ENCODE measurements around the gene ANKRD30A. TPM values are rescaled to one million over a fixed set of nuclear protein-coding genes. Genes with fewer than 3 reads are reported as not detected.
"Not testable (repeated sequence)": the region's sequence is repeated elsewhere in the genome, so short reads cannot be mapped to it uniquely, and the experiment has no call there.

The ANKRD30A gene
- polyA plus RNA-seq, 1 experiment = not detected

DNA sequence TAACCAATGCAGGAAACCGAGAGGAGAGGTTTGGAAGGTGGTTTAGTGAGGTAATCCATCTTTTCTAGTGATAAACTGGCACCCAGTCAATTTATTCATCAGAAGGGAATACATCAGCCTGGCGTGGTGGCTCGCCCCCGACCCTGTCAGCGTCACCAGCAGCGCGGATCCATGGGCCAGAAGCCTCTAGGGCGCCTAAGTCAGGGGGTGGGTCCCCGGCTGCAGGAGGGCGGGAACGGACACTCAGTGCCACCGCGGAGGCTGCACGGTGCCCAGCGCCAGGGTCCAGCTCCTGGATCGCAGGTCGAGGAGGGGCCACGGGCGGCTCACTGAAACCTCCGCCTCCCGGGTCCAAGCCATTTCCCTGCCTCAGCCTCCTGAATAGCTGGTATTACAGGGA, 866 bp upstream of the ANKRD30A start:
- H3K27ac ChIP-seq (ENCODE audit: low read depth, low read length) = no peak overlapping the region
- CTCF ChIA-PET = no interaction called here
- H3K4me3 ChIP-seq (ENCODE audit: low read depth, low read length) = no peak overlapping the region
- TF ChIP-seq, protein P1, sequence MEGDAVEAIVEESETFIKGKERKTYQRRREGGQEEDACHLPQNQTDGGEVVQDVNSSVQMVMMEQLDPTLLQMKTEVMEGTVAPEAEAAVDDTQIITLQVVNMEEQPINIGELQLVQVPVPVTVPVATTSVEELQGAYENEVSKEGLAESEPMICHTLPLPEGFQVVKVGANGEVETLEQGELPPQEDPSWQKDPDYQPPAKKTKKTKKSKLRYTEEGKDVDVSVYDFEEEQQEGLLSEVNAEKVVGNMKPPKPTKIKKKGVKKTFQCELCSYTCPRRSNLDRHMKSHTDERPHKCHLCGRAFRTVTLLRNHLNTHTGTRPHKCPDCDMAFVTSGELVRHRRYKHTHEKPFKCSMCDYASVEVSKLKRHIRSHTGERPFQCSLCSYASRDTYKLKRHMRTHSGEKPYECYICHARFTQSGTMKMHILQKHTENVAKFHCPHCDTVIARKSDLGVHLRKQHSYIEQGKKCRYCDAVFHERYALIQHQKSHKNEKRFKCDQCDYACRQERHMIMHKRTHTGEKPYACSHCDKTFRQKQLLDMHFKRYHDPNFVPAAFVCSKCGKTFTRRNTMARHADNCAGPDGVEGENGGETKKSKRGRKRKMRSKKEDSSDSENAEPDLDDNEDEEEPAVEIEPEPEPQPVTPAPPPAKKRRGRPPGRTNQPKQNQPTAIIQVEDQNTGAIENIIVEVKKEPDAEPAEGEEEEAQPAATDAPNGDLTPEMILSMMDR (IDR thresholded peaks at IDR 0.05; ENCODE audit: low read depth, low read length) = no peak
- H3K9me3 ChIP-seq (ENCODE audit: control insufficient read depth, insufficient read depth, low read length) = peaks cover 36% of the 10 kb centered on the region
- DNase-seq (ENCODE audit: low read depth, low spot score) = no peak
- H3K27me3 ChIP-seq (ENCODE audit: control insufficient read depth, insufficient read depth, low read length) = no peaks in the 10 kb centered on the region
- POLR2A ChIA-PET = no interaction called here

DNA sequence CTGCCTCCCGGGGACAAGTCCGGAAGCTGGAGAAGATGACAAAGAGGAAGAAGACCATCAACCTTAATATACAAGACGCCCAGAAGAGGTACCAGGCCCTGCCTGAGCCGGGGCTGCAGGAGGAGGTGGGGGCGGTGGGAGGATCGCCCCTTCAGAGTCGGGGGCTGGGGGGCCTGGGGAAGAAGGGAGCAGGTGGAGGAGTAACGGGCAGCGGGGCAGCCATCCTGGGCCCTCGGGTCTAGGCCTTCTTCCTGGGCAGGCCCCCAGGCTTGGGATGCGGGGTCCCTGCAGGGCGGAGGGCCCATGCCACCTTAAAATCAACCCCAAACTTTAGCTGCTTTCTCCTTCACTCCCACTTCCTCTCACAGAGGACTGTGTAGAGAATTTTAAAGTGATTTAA, 523 bp downstream of the ANKRD30A start:
- Histone ChIP-seq H3K27ac (ENCODE audit: low read depth, low read length) (no peak overlapping the region), H3K4me3 (ENCODE audit: low read depth, low read length) (no peak overlapping the region), H3K9me3 (ENCODE audit: control insufficient read depth, insufficient read depth, low read length) (peaks cover 31% of the 10 kb centered on the region), H3K27me3 (ENCODE audit: control insufficient read depth, insufficient read depth, low read length) (no peaks in the 10 kb centered on the region)
- TF ChIP-seq, protein P1 (IDR thresholded peaks at IDR 0.05; ENCODE audit: low read depth, low read length) = no peak
- CTCF ChIA-PET = no interaction called here
- no peak for DNase-seq (ENCODE audit: low read depth, low spot score)
- POLR2A ChIA-PET = no interaction called here

DNA sequence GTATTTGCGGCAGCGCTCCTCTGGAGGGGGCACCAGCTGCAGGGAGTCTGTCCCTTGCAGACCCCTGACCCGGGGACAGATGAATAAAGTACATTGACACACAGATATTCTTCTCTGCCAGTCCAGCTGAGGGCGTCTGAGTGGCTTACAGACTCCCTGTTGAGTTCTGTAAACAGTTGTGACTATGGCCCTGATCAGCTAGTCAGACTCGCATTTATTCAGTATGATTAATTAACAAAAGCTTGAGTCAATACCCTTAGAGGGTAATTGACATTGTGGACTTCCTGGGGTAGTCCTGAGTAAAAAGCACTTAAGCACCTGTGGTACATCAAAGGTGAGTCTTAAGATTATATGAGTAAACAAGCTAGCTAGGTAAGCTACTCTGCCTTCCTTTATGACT, 21.0 kb downstream of the ANKRD30A start:
- CTCF ChIA-PET = no interaction called here
- TF ChIP-seq, protein P1 (IDR thresholded peaks at IDR 0.05; ENCODE audit: low read depth, low read length) = no peak

DNA sequence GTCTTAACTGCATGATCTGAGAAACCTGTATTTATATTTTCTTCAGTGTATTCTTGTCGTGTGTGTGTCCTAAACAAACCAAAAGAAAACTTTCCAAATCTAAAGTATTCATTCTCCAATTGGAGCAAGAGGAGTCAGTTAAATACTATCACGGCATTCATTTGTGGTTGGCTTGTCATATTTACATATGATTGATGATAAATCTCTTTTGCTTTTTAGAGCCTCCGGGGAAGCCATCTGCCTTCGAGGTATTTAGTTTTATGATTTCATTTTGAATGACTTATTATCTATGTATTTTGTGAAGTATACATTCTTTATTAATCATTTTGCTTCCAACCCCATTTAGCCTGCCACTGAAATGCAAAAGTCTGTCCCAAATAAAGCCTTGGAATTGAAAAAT, 37.0 kb downstream of the ANKRD30A start:
- H3K27me3 ChIP-seq (ENCODE audit: control insufficient read depth, insufficient read depth, low read length); H3K4me3 ChIP-seq (ENCODE audit: low read depth, low read length); POLR2A ChIA-PET; CTCF ChIA-PET; DNase-seq (ENCODE audit: low read depth, low spot score); H3K9me3 ChIP-seq (ENCODE audit: control insufficient read depth, insufficient read depth, low read length); H3K27ac ChIP-seq (ENCODE audit: low read depth, low read length): not testable (repeated sequence)

More for the DNA sequence above, 21.0 kb downstream of the ANKRD30A start:
- Histone ChIP-seq H3K4me3 (ENCODE audit: low read depth, low read length) (no peak overlapping the region), H3K9me3 (ENCODE audit: control insufficient read depth, insufficient read depth, low read length) (peaks cover 3% of the 10 kb centered on the region; the same call in 1 of the 2 replicates), H3K27ac (ENCODE audit: low read depth, low read length) (no peak overlapping the region), H3K27me3 (ENCODE audit: control insufficient read depth, insufficient read depth, low read length) (no peaks in the 10 kb centered on the region)
- no peak for DNase-seq (ENCODE audit: low read depth, low spot score)
- POLR2A ChIA-PET = no interaction called here

GRCh38 chr10:37171945-37172344, 46.5 kb downstream of the ANKRD30A start:
- H3K27me3 ChIP-seq (ENCODE audit: control insufficient read depth, insufficient read depth, low read length); H3K4me3 ChIP-seq (ENCODE audit: low read depth, low read length); CTCF ChIA-PET; H3K9me3 ChIP-seq (ENCODE audit: control insufficient read depth, insufficient read depth, low read length); DNase-seq (ENCODE audit: low read depth, low spot score); POLR2A ChIA-PET; H3K27ac ChIP-seq (ENCODE audit: low read depth, low read length): not testable (repeated sequence)

- DNase-seq (ENCODE audit: low read depth, low spot score); POLR2A ChIA-PET; H3K9me3 ChIP-seq (ENCODE audit: control insufficient read depth, insufficient read depth, low read length); CTCF ChIA-PET; H3K27ac ChIP-seq (ENCODE audit: low read depth, low read length); H3K4me3 ChIP-seq (ENCODE audit: low read depth, low read length); H3K27me3 ChIP-seq (ENCODE audit: control insufficient read depth, insufficient read depth, low read length): not testable (repeated sequence)
These were observed 52.9 kb downstream of the ANKRD30A start for GRCh38 chr10:37178296-37178695.

- H3K27ac ChIP-seq (ENCODE audit: low read depth, low read length); H3K27me3 ChIP-seq (ENCODE audit: control insufficient read depth, insufficient read depth, low read length); DNase-seq (ENCODE audit: low read depth, low spot score); H3K9me3 ChIP-seq (ENCODE audit: control insufficient read depth, insufficient read depth, low read length); H3K4me3 ChIP-seq (ENCODE audit: low read depth, low read length); POLR2A ChIA-PET; CTCF ChIA-PET: not testable (repeated sequence)
These were observed 57.3 kb downstream of the ANKRD30A start for GRCh38 chr10:37182719-37183118.

All from AG04450 (cell line).